Tibial artery (tissue), 4 donors: ENCODE data around the gene TRIM58.

ENCODE experiments used
- DNase-seq, 2 donors: peaks; one replicate each; pipeline ENCODE4 v3.0.0-alpha.2; 2019
- H3K27ac ChIP-seq, 2 donors: fragments of 200-600 bp; sonication (generic) in 1 of 2; 1 replicate in 1 of 2; 2 replicates in 1 of 2; pipeline ENCODE4 v1.5.1; 2018 to 2019; ENCODE audit warnings: mild to moderate bottlenecking in 1 of 2
- H3K27me3 ChIP-seq, 2 donors: fragments of 200-600 bp; sonication (generic) in 1 of 2; one replicate each; pipeline versions ENCODE4 v1.5.1 to v1.6.0; 2016 to 2019
- H3K36me3 ChIP-seq, 3 donors: fragments of 200-600 bp; sonication (generic) in 2 of 3; one replicate each; pipeline ENCODE4 v1.5.1; 2016 to 2019; ENCODE audit warnings: mild to moderate bottlenecking in 2 of 3
- H3K4me1 ChIP-seq, 4 donors: fragments of 200-600 bp; sonication (generic) in 2 of 4; 1 replicate in 3 of 4; 2 replicates in 1 of 4; pipeline ENCODE4 v1.5.1; 2016 to 2019
- H3K4me3 ChIP-seq, 2 donors: fragments of 200-600 bp; sonication (generic) in 1 of 2; 1 replicate in 1 of 2; 2 replicates in 1 of 2; pipeline ENCODE4 v1.5.1; 2018 to 2019; ENCODE audit warnings: mild to moderate bottlenecking in 2 of 2
- H3K9me3 ChIP-seq, 3 donors: fragments of 200-600 bp; sonication (generic) in 1 of 3; one replicate each; pipeline ENCODE4 v1.5.1; 2016 to 2019
- intact Hi-C: fragments of 100-400 bp; cut with DNase I; formaldehyde crosslinking; loops from one replicate; pipeline ENCODE4 v1.15.0; 2023; ENCODE audit warnings: low total_unique reads
- TF ChIP-seq, protein P1 (sequence below), 2 experiments: fragments of 200-600 bp in 1 of 2; fragments of 450-650 bp in 1 of 2; IDR thresholded peaks; one replicate each; pipeline ENCODE4 v1.5.1; 2017 to 2019; ENCODE audit warnings: antibody characterized with exemption in 2 of 2, mild to moderate bottlenecking in 1 of 2, moderate library complexity in 1 of 2

The TRIM58 gene, protein sequence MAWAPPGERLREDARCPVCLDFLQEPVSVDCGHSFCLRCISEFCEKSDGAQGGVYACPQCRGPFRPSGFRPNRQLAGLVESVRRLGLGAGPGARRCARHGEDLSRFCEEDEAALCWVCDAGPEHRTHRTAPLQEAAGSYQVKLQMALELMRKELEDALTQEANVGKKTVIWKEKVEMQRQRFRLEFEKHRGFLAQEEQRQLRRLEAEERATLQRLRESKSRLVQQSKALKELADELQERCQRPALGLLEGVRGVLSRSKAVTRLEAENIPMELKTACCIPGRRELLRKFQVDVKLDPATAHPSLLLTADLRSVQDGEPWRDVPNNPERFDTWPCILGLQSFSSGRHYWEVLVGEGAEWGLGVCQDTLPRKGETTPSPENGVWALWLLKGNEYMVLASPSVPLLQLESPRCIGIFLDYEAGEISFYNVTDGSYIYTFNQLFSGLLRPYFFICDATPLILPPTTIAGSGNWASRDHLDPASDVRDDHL

DNA sequence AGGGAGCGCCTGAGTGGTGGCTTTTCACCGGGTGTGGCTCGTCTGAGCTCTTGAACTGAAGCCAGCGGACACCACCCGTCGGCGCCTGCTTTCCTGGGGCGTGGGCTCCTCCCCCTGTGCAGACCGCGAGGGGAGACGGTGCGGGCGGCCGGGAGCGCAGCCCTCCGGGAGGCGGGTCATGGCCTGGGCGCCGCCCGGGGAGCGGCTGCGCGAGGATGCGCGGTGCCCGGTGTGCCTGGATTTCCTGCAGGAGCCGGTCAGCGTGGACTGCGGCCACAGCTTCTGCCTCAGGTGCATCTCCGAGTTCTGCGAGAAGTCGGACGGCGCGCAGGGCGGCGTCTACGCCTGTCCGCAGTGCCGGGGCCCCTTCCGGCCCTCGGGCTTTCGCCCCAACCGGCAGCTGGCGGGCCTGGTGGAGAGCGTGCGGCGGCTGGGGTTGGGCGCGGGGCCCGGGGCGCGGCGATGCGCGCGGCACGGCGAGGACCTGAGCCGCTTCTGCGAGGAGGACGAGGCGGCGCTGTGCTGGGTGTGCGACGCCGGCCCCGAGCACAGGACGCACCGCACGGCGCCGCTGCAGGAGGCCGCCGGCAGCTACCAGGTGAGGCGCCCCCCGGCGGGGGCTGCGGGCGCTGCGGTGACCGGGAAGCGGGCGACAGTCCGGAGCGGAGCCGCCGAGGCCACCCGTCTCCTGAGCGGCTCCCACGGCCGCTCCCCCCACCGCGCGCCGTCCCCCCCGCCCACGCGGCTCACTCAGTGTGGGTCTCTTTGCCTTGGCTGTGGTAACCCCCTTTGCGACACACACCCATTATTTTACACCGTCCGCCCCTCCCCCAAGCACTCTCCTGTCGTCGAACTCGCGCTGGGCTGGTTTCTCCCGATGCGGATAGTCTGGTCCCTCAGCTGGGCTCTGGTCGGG lies at the start of gene TRIM58:
TSS of gene TRIM58 (plus strand) at position 119 of the 916 bp plus-strand sequence. CDS start at position 179, 60 bp downstream.
- Histone ChIP-seq H3K4me1 (peaks cover 0 to 11% (median 0%) of the 10 kb centered on the region in 4 donors), H3K27ac (no peak within 1 kb of the TSS), H3K4me3 (peak within 1 kb of the TSS; percentile 28 to 29), H3K27me3 (peaks cover 0 to 18% of the 10 kb centered on the region in 2 donors), H3K36me3 (no peaks in the 10 kb centered on the region), H3K9me3 (no peaks in the 10 kb centered on the region)
- intact Hi-C loops, result no loop called here
- TF ChIP-seq, protein P1, sequence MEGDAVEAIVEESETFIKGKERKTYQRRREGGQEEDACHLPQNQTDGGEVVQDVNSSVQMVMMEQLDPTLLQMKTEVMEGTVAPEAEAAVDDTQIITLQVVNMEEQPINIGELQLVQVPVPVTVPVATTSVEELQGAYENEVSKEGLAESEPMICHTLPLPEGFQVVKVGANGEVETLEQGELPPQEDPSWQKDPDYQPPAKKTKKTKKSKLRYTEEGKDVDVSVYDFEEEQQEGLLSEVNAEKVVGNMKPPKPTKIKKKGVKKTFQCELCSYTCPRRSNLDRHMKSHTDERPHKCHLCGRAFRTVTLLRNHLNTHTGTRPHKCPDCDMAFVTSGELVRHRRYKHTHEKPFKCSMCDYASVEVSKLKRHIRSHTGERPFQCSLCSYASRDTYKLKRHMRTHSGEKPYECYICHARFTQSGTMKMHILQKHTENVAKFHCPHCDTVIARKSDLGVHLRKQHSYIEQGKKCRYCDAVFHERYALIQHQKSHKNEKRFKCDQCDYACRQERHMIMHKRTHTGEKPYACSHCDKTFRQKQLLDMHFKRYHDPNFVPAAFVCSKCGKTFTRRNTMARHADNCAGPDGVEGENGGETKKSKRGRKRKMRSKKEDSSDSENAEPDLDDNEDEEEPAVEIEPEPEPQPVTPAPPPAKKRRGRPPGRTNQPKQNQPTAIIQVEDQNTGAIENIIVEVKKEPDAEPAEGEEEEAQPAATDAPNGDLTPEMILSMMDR (IDR thresholded peaks at IDR 0.05), result no peak
- no peak for DNase-seq

DNA sequence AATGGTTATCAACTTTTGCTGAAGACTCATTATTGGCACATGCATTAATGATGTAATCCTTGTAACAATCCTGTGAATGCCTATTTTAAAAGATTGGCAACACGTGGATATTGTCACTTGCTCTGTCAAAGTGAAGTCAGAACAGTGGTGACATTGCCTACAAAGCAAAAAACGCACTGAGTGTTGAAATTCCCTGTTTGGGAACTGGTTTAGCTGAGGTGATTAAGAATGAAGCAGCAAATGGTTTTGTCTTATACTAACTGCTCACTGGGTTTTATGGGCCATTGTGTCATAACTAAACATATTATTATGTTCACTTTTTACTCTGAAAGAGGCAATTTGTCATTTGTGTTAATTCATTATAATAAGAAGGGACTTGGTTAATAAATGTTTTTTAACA lies 44.4 kb upstream of the TRIM58 start:
- intact Hi-C loops, result no loop called here
- Histone ChIP-seq H3K4me1 (no peaks in the 10 kb centered on the region), H3K4me3 (no peak overlapping the region), H3K27me3 (no peaks in the 10 kb centered on the region), H3K36me3 (no peaks in the 10 kb centered on the region), H3K9me3 (no peaks in the 10 kb centered on the region), H3K27ac (no peak overlapping the region)
- DNase-seq, result no peak
- TF ChIP-seq, protein P1 (IDR thresholded peaks at IDR 0.05), result no peak

DNA sequence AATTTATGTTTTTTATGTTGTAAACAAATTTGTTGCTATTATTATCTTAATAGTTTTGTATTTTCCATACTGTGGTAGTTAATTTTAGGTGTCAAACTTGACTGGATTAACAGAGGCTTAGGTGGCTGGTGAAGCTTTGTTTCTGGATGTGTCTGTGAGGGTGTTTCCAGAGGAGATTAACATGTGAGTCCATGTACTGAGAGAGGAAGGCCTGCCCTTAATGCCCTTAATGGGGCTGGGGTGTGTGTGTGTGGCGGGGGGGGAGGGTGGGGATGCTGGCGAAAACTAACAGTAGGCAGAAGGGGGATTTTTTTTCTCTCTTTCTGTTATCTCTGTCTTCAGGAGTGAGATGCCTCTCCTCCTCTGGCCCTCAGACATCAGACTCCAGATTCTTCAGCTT lies 34.9 kb upstream of the TRIM58 start:
- Histone ChIP-seq H3K9me3 (no peaks in the 10 kb centered on the region), H3K27me3 (no peaks in the 10 kb centered on the region), H3K4me3 (no peak overlapping the region), H3K4me1 (no peaks in the 10 kb centered on the region), H3K36me3 (no peaks in the 10 kb centered on the region), H3K27ac (no peak overlapping the region)
- intact Hi-C loops, result no loop called here
- TF ChIP-seq, protein P1 (IDR thresholded peaks at IDR 0.05), result no peak
- no peak for DNase-seq

DNA sequence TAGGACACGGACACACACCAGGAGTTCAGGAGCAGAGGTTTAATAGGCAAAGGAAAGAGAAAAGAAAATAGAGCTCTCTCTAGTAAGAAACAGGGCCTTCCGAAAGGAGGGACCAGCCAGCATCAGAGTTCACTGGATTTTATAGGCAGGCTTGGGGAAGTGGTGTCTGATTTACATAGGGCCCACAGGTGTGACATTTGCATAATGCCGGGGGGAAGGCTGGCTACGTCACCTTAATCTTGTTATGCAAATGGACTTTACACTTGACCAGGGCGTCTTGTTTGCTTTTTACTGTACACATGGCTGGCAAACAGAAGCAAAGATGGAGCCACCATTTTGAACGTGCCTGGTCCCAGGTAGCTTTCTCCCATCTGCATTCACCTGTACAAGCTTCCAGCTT lies 33.0 kb upstream of the TRIM58 start, which contains the start of gene OR14A16:
TSS of gene OR14A16 (minus strand) at position 97 of the 400 bp plus-strand sequence. CDS start 8,390 bp downstream, outside the sequence.
- no peak within 1 kb of the TSS for H3K27ac ChIP-seq
- no peak within 1 kb of the TSS for H3K4me3 ChIP-seq
- H3K27me3 ChIP-seq, result no peaks in the 10 kb centered on the region
- DNase-seq, result no peak
- H3K36me3 ChIP-seq, result no peaks in the 10 kb centered on the region
- H3K4me1 ChIP-seq, result no peaks in the 10 kb centered on the region
- no peaks in the 10 kb centered on the region for H3K9me3 ChIP-seq
- intact Hi-C loops, result no loop called here
- TF ChIP-seq, protein P1 (IDR thresholded peaks at IDR 0.05), result no peak

DNA sequence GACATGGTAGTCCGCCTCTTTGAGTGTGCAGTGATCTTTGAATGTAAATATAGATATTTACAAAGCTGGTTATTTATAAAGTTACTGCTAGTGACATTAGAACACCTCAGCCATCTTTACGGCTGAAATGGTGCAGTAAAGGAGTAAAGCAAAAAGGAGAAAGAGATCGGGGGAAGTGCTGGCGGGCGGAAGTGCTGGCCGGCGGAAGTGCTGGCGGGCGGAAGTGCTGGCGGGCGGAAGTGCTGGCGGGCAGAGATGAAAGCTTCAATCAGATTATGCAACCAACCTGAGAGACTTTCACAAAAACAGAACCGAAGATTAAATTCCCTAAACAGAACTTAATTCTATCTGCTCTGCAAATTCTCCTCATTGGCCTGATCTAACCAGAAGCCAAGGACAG lies 31.6 kb upstream of the TRIM58 start:
- no peak for DNase-seq
- Histone ChIP-seq H3K27me3 (no peaks in the 10 kb centered on the region), H3K4me1 (no peaks in the 10 kb centered on the region), H3K36me3 (no peaks in the 10 kb centered on the region), H3K9me3 (no peaks in the 10 kb centered on the region), H3K27ac (no peak overlapping the region), H3K4me3 (no peak overlapping the region)
- intact Hi-C loops, result no loop called here
- TF ChIP-seq, protein P1 (IDR thresholded peaks at IDR 0.05), result no peak
